Lower lobe of right lung (tissue), 2 donors: ENCODE data around the gene PPIL1. TPM values are rescaled to one million over a fixed set of nuclear protein-coding genes. Genes with fewer than 3 reads are reported as not detected.

Source experiments
- ATAC-seq, 2 donors: fragments of 200-7000 bp; cut with Tn5 transposase; one replicate each; pipeline ENCODE4 v1.9.1; 2020 to 2022; ENCODE audit warnings: mild to moderate bottlenecking in 2 of 2, moderate library complexity in 2 of 2
- DNase-seq: peaks from one replicate; pipeline ENCODE4 v3.0.0-alpha.2; 2020
- H3K27ac ChIP-seq: fragments of 200-600 bp; one replicate; pipeline ENCODE4 v1.8.0; 2022
- H3K27me3 ChIP-seq: fragments of 200-600 bp; one replicate; pipeline ENCODE4 v1.8.0; 2022; ENCODE audit warnings: low read depth
- H3K36me3 ChIP-seq: fragments of 200-600 bp; one replicate; pipeline ENCODE4 v1.8.0; 2022; ENCODE audit warnings: mild to moderate bottlenecking
- H3K4me1 ChIP-seq: fragments of 200-600 bp; one replicate; pipeline ENCODE4 v1.8.0; 2022
- H3K4me3 ChIP-seq: fragments of 200-600 bp; one replicate; pipeline ENCODE4 v1.8.0; 2022; ENCODE audit warnings: mild to moderate bottlenecking
- H3K9me3 ChIP-seq: fragments of 200-600 bp; one replicate; pipeline ENCODE4 v1.8.0; 2022
- intact Hi-C: fragments of 100-400 bp; cut with DNase I; formaldehyde crosslinking; loops from one replicate; pipeline ENCODE4 v1.11.0; 2022
- total RNA-seq: library from RNA; stranded (reverse); fragmentation: NEBNext Ultra II Directional; extraction: Animal tissue kit (Norgen Biotek cat#: 25700); gene quantifications from one replicate; pipeline ENCODE4 v1.2.1, GENCODE V29; 2021
- TF ChIP-seq, protein P1 (sequence below): fragments of 200-600 bp; IDR thresholded peaks from one replicate; pipeline ENCODE4 v1.8.0; 2022; ENCODE audit warnings: antibody characterized with exemption, mild to moderate bottlenecking
- donor health status: DM: no; HTN: yes; CAD: no; lungs with severe emphysema.

PPIL1 gene
- total RNA-seq, 1 donor from 2014 or later = 14.4 TPM

GRCh38 chr6:36867471-36868224, 7.0 kb downstream of the PPIL1 start:
- TF ChIP-seq, protein P1, sequence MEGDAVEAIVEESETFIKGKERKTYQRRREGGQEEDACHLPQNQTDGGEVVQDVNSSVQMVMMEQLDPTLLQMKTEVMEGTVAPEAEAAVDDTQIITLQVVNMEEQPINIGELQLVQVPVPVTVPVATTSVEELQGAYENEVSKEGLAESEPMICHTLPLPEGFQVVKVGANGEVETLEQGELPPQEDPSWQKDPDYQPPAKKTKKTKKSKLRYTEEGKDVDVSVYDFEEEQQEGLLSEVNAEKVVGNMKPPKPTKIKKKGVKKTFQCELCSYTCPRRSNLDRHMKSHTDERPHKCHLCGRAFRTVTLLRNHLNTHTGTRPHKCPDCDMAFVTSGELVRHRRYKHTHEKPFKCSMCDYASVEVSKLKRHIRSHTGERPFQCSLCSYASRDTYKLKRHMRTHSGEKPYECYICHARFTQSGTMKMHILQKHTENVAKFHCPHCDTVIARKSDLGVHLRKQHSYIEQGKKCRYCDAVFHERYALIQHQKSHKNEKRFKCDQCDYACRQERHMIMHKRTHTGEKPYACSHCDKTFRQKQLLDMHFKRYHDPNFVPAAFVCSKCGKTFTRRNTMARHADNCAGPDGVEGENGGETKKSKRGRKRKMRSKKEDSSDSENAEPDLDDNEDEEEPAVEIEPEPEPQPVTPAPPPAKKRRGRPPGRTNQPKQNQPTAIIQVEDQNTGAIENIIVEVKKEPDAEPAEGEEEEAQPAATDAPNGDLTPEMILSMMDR = no peak
- DNase-seq = no peak

DNA sequence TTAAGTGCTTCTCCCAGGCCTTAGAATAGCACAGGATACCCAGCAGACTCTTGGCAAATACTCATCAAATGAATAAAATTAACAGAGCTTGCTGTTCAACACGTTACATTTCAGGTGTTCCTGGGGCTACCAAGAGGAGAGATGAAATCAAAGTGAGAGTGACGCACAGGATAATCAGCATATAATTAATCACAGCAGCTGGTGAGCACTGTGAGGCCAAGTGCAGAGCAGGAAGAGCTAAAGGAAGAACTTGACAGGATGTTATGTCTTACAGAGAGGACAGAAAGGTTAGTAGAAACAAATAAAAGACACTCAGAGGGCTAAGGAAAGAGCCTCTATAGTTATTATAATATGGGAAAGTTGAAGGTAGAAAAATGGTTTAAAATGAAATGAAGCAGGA, 8.8 kb downstream of the PPIL1 start:
- H3K27ac ChIP-seq = no peak overlapping the region
- no peak for DNase-seq
- H3K4me3 ChIP-seq = no peak overlapping the region
- H3K4me1 ChIP-seq = peaks cover 7% of the 10 kb centered on the region
- H3K9me3 ChIP-seq = no peaks in the 10 kb centered on the region
- TF ChIP-seq, protein P1 = no peak
- no peak for ATAC-seq
- H3K36me3 ChIP-seq = peaks cover 32% of the 10 kb centered on the region
- intact Hi-C loops = no loop called here
- H3K27me3 ChIP-seq = no peaks in the 10 kb centered on the region

More at GRCh38 chr6:36867471-36868224, 7.0 kb downstream of the PPIL1 start:
- intact Hi-C loops = no loop called here
- peaks cover 7% of the 10 kb centered on the region for H3K4me1 ChIP-seq
- H3K27ac ChIP-seq = no peak overlapping the region
- no peak overlapping the region for H3K4me3 ChIP-seq
- H3K27me3 ChIP-seq = no peaks in the 10 kb centered on the region
- H3K9me3 ChIP-seq = no peaks in the 10 kb centered on the region
- ATAC-seq = no peak
- peaks cover 35% of the 10 kb centered on the region for H3K36me3 ChIP-seq

GRCh38 chr6:36863670-36864540, 10.7 kb downstream of the PPIL1 start:
- no peak overlapping the region for H3K27ac ChIP-seq

GRCh38 chr6:36862848-36863382, 11.7 kb downstream of the PPIL1 start:
- H3K9me3 ChIP-seq = no peaks in the 10 kb centered on the region
- H3K27me3 ChIP-seq = no peaks in the 10 kb centered on the region
- TF ChIP-seq, protein P1 = no peak
- no peak for DNase-seq
- no peak for ATAC-seq
- H3K27ac ChIP-seq = no peak overlapping the region
- intact Hi-C loops = no loop called here
- H3K4me3 ChIP-seq = no peak overlapping the region
- H3K4me1 ChIP-seq = peaks cover 7% of the 10 kb centered on the region
- H3K36me3 ChIP-seq = peaks cover 16% of the 10 kb centered on the region

More at GRCh38 chr6:36863670-36864540, 10.7 kb downstream of the PPIL1 start:
- Histone ChIP-seq H3K9me3 (no peaks in the 10 kb centered on the region), H3K36me3 (peaks cover 23% of the 10 kb centered on the region), H3K4me1 (peaks cover 7% of the 10 kb centered on the region), H3K27me3 (no peaks in the 10 kb centered on the region), H3K4me3 (no peak overlapping the region)
- no peak for ATAC-seq
- DNase-seq = no peak
- TF ChIP-seq, protein P1 = no peak
- intact Hi-C loops = no loop called here

- DNase-seq (no peak), ATAC-seq (no peak)
- TF ChIP-seq, protein P1 = no peak
- no peaks in the 10 kb centered on the region for H3K27me3 ChIP-seq
- H3K4me1 ChIP-seq = peaks cover 7% of the 10 kb centered on the region
- no peaks in the 10 kb centered on the region for H3K9me3 ChIP-seq
- H3K27ac ChIP-seq = no peak overlapping the region
- peaks cover 16% of the 10 kb centered on the region for H3K36me3 ChIP-seq
- intact Hi-C loops = no loop called here
- no peak overlapping the region for H3K4me3 ChIP-seq
These were observed 12.3 kb downstream of the PPIL1 start for GRCh38 chr6:36862164-36862847.
